ENCODE results near the gene VSX1. TPM values are rescaled to one million over a fixed set of nuclear protein-coding genes. Genes with fewer than 3 reads are reported as not detected.

VSX1 gene
- polyA plus RNA-seq, 1 donor from 2014 or later, result not detected

DNA sequence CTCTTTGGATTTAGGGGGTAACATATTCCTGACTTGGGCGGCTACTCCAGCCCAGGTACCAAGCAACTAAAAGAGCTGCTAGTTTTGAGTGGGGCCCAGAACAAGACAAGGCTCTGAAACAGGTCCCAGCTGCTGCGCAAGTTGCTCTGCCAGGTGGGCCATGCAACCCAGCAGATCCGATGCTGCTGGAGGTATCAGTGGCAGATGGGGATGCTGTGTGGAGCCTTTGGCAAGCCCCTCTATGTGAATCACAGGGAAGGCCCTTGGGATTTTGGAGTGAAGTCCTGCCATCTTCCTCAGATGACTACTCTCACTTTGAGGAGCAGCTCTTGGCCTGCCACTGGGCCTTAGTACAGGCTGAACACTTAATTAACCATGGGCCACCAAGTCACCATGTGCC lies 43.7 kb upstream of the VSX1 start:
- Histone ChIP-seq H3K9me3 (ENCODE audit: low read length) (no peaks in the 10 kb centered on the region), H3K27ac (ENCODE audit: low read length) (no peak overlapping the region), H3K4me3 (ENCODE audit: low read length) (no peak overlapping the region), H3F3A (ENCODE audit: insufficient read depth, low read length, poor library complexity, severe bottlenecking) (no peaks in the 10 kb centered on the region), H3K9me2 (ENCODE audit: insufficient read depth, low read length) (no peaks in the 10 kb centered on the region), H4K20me1 (ENCODE audit: insufficient read depth) (no peaks in the 10 kb centered on the region), H3K27me3 (ENCODE audit: insufficient read depth, low read depth, low read length) (no peaks in the 10 kb centered on the region), H2AFZ (ENCODE audit: low read depth, low read length) (no peak overlapping the region), H3K9ac (ENCODE audit: low read length) (no peak overlapping the region), H3K36me3 (ENCODE audit: insufficient read depth, low read length) (no peaks in the 10 kb centered on the region), H3K79me2 (replicated peaks; ENCODE audit: insufficient read depth, low read length) (no peaks in the 10 kb centered on the region), H3K4me2 (ENCODE audit: low read length) (no peak overlapping the region)
- no peak for TF ChIP-seq POLR2AphosphoS5 (IDR thresholded peaks at IDR 0.05)
- TF ChIP-seq EP300 (conservative IDR thresholded peaks at IDR 0.05; ENCODE audit: poor library complexity, severe bottlenecking), result no peak
- no peak for TF ChIP-seq MXI1 (conservative IDR thresholded peaks at IDR 0.05; ENCODE audit: poor library complexity, severe bottlenecking)
- TF ChIP-seq, protein P1, sequence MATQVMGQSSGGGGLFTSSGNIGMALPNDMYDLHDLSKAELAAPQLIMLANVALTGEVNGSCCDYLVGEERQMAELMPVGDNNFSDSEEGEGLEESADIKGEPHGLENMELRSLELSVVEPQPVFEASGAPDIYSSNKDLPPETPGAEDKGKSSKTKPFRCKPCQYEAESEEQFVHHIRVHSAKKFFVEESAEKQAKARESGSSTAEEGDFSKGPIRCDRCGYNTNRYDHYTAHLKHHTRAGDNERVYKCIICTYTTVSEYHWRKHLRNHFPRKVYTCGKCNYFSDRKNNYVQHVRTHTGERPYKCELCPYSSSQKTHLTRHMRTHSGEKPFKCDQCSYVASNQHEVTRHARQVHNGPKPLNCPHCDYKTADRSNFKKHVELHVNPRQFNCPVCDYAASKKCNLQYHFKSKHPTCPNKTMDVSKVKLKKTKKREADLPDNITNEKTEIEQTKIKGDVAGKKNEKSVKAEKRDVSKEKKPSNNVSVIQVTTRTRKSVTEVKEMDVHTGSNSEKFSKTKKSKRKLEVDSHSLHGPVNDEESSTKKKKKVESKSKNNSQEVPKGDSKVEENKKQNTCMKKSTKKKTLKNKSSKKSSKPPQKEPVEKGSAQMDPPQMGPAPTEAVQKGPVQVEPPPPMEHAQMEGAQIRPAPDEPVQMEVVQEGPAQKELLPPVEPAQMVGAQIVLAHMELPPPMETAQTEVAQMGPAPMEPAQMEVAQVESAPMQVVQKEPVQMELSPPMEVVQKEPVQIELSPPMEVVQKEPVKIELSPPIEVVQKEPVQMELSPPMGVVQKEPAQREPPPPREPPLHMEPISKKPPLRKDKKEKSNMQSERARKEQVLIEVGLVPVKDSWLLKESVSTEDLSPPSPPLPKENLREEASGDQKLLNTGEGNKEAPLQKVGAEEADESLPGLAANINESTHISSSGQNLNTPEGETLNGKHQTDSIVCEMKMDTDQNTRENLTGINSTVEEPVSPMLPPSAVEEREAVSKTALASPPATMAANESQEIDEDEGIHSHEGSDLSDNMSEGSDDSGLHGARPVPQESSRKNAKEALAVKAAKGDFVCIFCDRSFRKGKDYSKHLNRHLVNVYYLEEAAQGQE (IDR thresholded peaks at IDR 0.05; ENCODE audit: borderline replicate concordance), result no peak
- no peak for TF ChIP-seq TAF1 (IDR thresholded peaks at IDR 0.05; ENCODE audit: low read depth)
- TF ChIP-seq EZH2 (IDR thresholded peaks at IDR 0.05; ENCODE audit: borderline replicate concordance, insufficient read depth, low read length, poor library complexity, severe bottlenecking), result no peak
- TF ChIP-seq, protein P2, sequence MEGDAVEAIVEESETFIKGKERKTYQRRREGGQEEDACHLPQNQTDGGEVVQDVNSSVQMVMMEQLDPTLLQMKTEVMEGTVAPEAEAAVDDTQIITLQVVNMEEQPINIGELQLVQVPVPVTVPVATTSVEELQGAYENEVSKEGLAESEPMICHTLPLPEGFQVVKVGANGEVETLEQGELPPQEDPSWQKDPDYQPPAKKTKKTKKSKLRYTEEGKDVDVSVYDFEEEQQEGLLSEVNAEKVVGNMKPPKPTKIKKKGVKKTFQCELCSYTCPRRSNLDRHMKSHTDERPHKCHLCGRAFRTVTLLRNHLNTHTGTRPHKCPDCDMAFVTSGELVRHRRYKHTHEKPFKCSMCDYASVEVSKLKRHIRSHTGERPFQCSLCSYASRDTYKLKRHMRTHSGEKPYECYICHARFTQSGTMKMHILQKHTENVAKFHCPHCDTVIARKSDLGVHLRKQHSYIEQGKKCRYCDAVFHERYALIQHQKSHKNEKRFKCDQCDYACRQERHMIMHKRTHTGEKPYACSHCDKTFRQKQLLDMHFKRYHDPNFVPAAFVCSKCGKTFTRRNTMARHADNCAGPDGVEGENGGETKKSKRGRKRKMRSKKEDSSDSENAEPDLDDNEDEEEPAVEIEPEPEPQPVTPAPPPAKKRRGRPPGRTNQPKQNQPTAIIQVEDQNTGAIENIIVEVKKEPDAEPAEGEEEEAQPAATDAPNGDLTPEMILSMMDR (IDR thresholded peaks at IDR 0.05; ENCODE audit: poor library complexity, severe bottlenecking), result no peak
- TF ChIP-seq SMC3 (conservative IDR thresholded peaks at IDR 0.05; ENCODE audit: poor library complexity), result no peak
- TF ChIP-seq RAD21 (conservative IDR thresholded peaks at IDR 0.05), result no peak

DNA sequence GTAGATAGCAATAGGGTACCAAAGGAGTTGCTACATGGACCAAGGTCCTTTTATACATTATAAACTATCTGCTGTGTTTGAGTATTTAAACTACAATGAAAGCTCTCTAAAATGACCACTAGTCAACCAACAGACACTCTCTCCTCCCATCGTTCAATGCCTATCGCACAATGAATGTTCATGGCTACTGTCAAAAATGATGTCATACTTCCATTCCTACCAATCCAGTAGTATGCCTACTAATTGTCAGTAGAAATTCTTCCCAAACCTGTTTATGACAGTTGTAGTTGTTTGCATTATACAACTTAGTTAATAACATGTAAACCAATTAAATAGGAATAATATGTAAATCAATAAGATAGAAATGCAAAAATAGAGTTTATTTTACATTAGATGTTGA lies 39.0 kb upstream of the VSX1 start:
- H3K79me2 ChIP-seq (replicated peaks; ENCODE audit: insufficient read depth, low read length), result no peaks in the 10 kb centered on the region
- no peak overlapping the region for H2AFZ ChIP-seq (ENCODE audit: low read depth, low read length)
- H3K27ac ChIP-seq (ENCODE audit: low read length), result no peak overlapping the region
- H3K4me2 ChIP-seq (ENCODE audit: low read length), result no peak overlapping the region
- no peaks in the 10 kb centered on the region for H3F3A ChIP-seq (ENCODE audit: insufficient read depth, low read length, poor library complexity, severe bottlenecking)
- H4K20me1 ChIP-seq (ENCODE audit: insufficient read depth), result no peaks in the 10 kb centered on the region
- H3K4me3 ChIP-seq (ENCODE audit: low read length), result no peak overlapping the region
- no peaks in the 10 kb centered on the region for H3K36me3 ChIP-seq (ENCODE audit: insufficient read depth, low read length)
- H3K27me3 ChIP-seq (ENCODE audit: insufficient read depth, low read depth, low read length), result no peaks in the 10 kb centered on the region
- TF ChIP-seq TAF1 (IDR thresholded peaks at IDR 0.05; ENCODE audit: low read depth) (no peak), SMC3 (conservative IDR thresholded peaks at IDR 0.05; ENCODE audit: poor library complexity) (no peak), RAD21 (conservative IDR thresholded peaks at IDR 0.05) (no peak), EZH2 (IDR thresholded peaks at IDR 0.05; ENCODE audit: borderline replicate concordance, insufficient read depth, low read length, poor library complexity, severe bottlenecking) (no peak), MXI1 (conservative IDR thresholded peaks at IDR 0.05; ENCODE audit: poor library complexity, severe bottlenecking) (no peak), POLR2AphosphoS5 (IDR thresholded peaks at IDR 0.05) (no peak), EP300 (conservative IDR thresholded peaks at IDR 0.05; ENCODE audit: poor library complexity, severe bottlenecking) (no peak)
- TF ChIP-seq, protein P1 (IDR thresholded peaks at IDR 0.05; ENCODE audit: borderline replicate concordance), result no peak
- TF ChIP-seq, protein P2 (IDR thresholded peaks at IDR 0.05; ENCODE audit: poor library complexity, severe bottlenecking), result no peak
- no peak overlapping the region for H3K9ac ChIP-seq (ENCODE audit: low read length)
- no peaks in the 10 kb centered on the region for H3K9me3 ChIP-seq (ENCODE audit: low read length)
- H3K9me2 ChIP-seq (ENCODE audit: insufficient read depth, low read length), result no peaks in the 10 kb centered on the region
